Mesenchymal stem cell (in vitro differentiated cells and primary cell): Measurements from ENCODE around the gene CTRL.
"Not testable (repeated sequence)": the region's sequence is repeated elsewhere in the genome, so short reads cannot be mapped to it uniquely, and the experiment has no call there.

Experiments used
- DNase-seq: peaks from one replicate; pipeline ENCODE4 v3.0.0-alpha.2; 2013
- H2AFZ ChIP-seq: one replicate; pipeline ENCODE4 v1.6.1; 2013; ENCODE audit warnings: low read depth, mild to moderate bottlenecking, control low read depth, inconsistent platforms, low read length, moderate library complexity
- H2AK5ac ChIP-seq: 2 replicates; pipeline ENCODE4 v1.6.1; 2013; ENCODE audit warnings: low read length, moderate library complexity, mild to moderate bottlenecking, inconsistent platforms; ENCODE audit not compliant: severe bottlenecking
- H2BK120ac ChIP-seq: one replicate; pipeline ENCODE4 v1.6.1; 2013; ENCODE audit warnings: low read depth, mild to moderate bottlenecking, inconsistent platforms, low read length, moderate library complexity
- H2BK12ac ChIP-seq, 2 experiments: one replicate each; pipeline ENCODE4 v1.6.1; 2013; ENCODE audit warnings: inconsistent platforms in 2 of 2, low read length in 2 of 2, mild to moderate bottlenecking in 2 of 2, moderate library complexity in 2 of 2, control low read depth in 1 of 2
- H2BK15ac ChIP-seq: one replicate; pipeline ENCODE4 v1.6.1; 2013; ENCODE audit warnings: mild to moderate bottlenecking, low read depth, inconsistent platforms; ENCODE audit not compliant: poor library complexity, severe bottlenecking
- H2BK5ac ChIP-seq: 2 replicates; pipeline ENCODE4 v1.6.1; 2013; ENCODE audit warnings: low read depth, mild to moderate bottlenecking, low read length, control low read depth, inconsistent platforms; ENCODE audit not compliant: poor library complexity, severe bottlenecking
- H3K14ac ChIP-seq, 2 experiments: one replicate each; pipeline ENCODE4 v1.6.1; 2013; ENCODE audit warnings: inconsistent platforms in 2 of 2, low read length in 2 of 2, control low read depth in 1 of 2, mild to moderate bottlenecking in 1 of 2, moderate library complexity in 1 of 2
- H3K18ac ChIP-seq, 2 experiments: one replicate each; pipeline ENCODE4 v1.6.1; 2013; ENCODE audit warnings: inconsistent platforms in 2 of 2, low read length in 2 of 2, control low read depth in 1 of 2, low read depth in 1 of 2, mild to moderate bottlenecking in 1 of 2
- H3K23ac ChIP-seq, 2 experiments: one replicate each; pipeline ENCODE4 v1.6.1; 2013; ENCODE audit warnings: inconsistent platforms in 2 of 2, low read length in 2 of 2, mild to moderate bottlenecking in 2 of 2, moderate library complexity in 2 of 2, control low read depth in 1 of 2
- H3K27ac ChIP-seq: 2 replicates; pipeline ENCODE4 v1.5.1; 2013; ENCODE audit warnings: mild to moderate bottlenecking, moderate library complexity, low read length, control low read depth, inconsistent platforms; ENCODE audit not compliant: poor library complexity, severe bottlenecking
- H3K27me3 ChIP-seq, 2 experiments: 2 replicates each; pipeline versions ENCODE4 v1.6.1 to v1.7.0; 2013; ENCODE audit warnings: low read length in 2 of 2, mild to moderate bottlenecking in 2 of 2, moderate library complexity in 2 of 2, control low read depth in 1 of 2, inconsistent platforms in 1 of 2; ENCODE audit not compliant: control insufficient read depth in 1 of 2, insufficient read depth in 1 of 2
- H3K36me3 ChIP-seq, 2 experiments: 2 replicates each; pipeline versions ENCODE4 v1.6.1 to v1.7.0; 2013; ENCODE audit warnings: low read length in 2 of 2, control low read depth in 1 of 2, inconsistent platforms in 1 of 2, low read depth in 1 of 2, mild to moderate bottlenecking in 1 of 2; ENCODE audit not compliant: insufficient read depth in 2 of 2, control insufficient read depth in 1 of 2
- H3K4ac ChIP-seq, 2 experiments: one replicate each; pipeline ENCODE4 v1.6.1; 2013; ENCODE audit warnings: inconsistent platforms in 2 of 2, low read length in 2 of 2, mild to moderate bottlenecking in 2 of 2, moderate library complexity in 2 of 2, control low read depth in 1 of 2, low read depth in 1 of 2
- H3K4me1 ChIP-seq: 2 replicates; pipeline ENCODE4 v1.6.1; 2013; ENCODE audit warnings: low read depth, low read length, control low read depth; ENCODE audit not compliant: control insufficient read depth, insufficient read depth
- H3K4me2 ChIP-seq: 2 replicates; pipeline ENCODE4 v1.6.1; 2013; ENCODE audit warnings: low read length, mild to moderate bottlenecking, inconsistent platforms; ENCODE audit not compliant: poor library complexity, severe bottlenecking
- H3K4me3 ChIP-seq, 2 experiments: 2 replicates each; pipeline versions ENCODE4 v1.5.1 to v1.7.0; 2013; ENCODE audit warnings: low read length in 2 of 2, mild to moderate bottlenecking in 2 of 2, control low read depth in 1 of 2, low read depth in 1 of 2; ENCODE audit not compliant: insufficient read depth in 1 of 2
- H3K79me1 ChIP-seq: replicated peaks from 2 replicates; pipeline ENCODE4 v1.6.1; 2013; ENCODE audit warnings: mild to moderate bottlenecking, control low read depth, low read length, inconsistent platforms; ENCODE audit not compliant: poor library complexity, severe bottlenecking
- H3K9ac ChIP-seq: 2 replicates; pipeline ENCODE4 v1.7.0; 2013; ENCODE audit warnings: mild to moderate bottlenecking, low read length, moderate library complexity
- H3K9me3 ChIP-seq: 2 replicates; pipeline ENCODE4 v1.7.0; 2013; ENCODE audit warnings: mild to moderate bottlenecking, low read length; ENCODE audit not compliant: control insufficient read depth
- H4K8ac ChIP-seq: one replicate; pipeline ENCODE4 v1.6.1; 2013; ENCODE audit warnings: inconsistent platforms, mild to moderate bottlenecking, low read length, moderate library complexity
- H4K91ac ChIP-seq: one replicate; pipeline ENCODE4 v1.6.1; 2013; ENCODE audit warnings: mild to moderate bottlenecking, low read length, inconsistent platforms
- WGBS: methylation state at CpG from one replicate; pipeline ENCODE4 v1.1.7; 2013; ENCODE audit warnings: mixed read lengths; 5-methylcytosine and 5-hydroxymethylcytosine counted together

Gene CTRL

DNA sequence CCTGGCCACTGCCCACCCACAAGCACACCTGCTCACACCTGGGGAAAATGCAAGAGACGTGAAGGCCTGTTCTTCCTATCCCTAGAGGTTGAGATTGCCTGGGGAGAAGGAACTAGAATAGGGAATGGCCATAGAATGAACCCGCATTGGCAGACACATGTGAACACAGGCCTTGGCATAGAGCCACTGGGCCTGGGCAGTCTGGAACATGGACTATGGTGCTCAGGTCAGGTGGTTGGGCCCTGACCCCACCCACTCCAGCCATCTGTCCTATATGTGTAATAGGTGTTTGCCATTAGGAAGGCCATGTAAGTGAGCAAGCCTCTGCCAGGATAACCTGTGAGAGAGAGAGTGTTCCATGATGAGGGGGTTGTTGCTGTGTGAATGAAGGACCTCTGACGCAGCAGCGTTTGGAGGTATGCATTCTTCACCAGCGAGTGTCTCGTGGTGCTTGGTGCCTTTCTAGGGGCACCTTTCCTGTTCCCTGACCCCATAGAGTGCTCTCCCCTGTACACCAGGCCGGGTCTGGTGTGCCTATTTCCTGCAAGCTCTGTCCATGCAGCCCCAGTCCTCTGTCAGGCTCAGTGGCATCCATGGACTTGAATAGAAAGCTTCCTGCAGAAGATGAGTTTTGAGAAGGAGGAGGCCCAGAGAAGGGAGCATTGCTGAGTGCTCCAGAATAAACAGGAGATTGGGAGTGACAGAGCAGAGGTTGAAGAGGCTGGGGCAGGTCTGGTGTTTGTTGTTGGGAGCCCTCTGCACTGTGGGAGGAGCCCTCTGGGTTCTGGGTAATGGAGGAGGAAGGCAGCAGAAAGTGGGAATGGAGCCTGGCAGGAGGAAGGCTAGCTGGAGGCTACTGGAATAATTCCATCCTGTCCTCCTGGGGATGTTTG lies 15.6 kb downstream of the CTRL start:
- Histone ChIP-seq H2AK5ac (no peak overlapping the region), H3K36me3 (peaks cover 22 to 64% of the 10 kb centered on the region in 2 experiments), H3K27me3 (no peaks in the 10 kb centered on the region), H3K79me1 (peaks cover 57% of the 10 kb centered on the region), H3K14ac (no peak overlapping the region), H3K9me3 (no peaks in the 10 kb centered on the region), H3K4me2 (no peak overlapping the region), H3K4me3 (no peak overlapping the region), H3K27ac (no peak overlapping the region), H4K91ac (no peak overlapping the region), H3K9ac (no peak overlapping the region), H3K4ac (no peak overlapping the region), H2BK12ac (no peak overlapping the region), H3K18ac (peak overlapping the region in 1 of 2 experiments; percentile 42), H2BK120ac (no peak overlapping the region), H3K4me1 (peaks cover 26% of the 10 kb centered on the region), H4K8ac (no peak overlapping the region), H3K23ac (no peak overlapping the region), H2BK15ac (no peak overlapping the region), H2AFZ (no peak overlapping the region), H2BK5ac (no peak overlapping the region)
- WGBS, result 64% methylated on average over 7 of the region's 7 CpGs
- DNase-seq, result no peak

DNA sequence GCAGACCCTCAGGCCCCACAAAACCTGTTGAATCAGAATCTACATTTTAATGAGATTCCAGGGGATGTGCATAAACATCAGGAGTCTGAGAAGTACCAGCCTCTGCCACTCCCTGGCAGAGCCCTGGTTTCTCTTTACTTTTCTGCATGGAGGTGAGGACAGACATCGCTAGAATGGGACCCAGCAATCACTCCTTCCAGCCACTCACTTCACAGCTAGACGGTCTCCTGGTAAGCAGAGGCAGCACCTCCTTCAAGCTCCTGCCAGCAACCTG lies 16.2 kb downstream of the CTRL start:
- not testable (repeated sequence) for H3K14ac ChIP-seq, H3K23ac ChIP-seq, H2BK5ac ChIP-seq, H3K27me3 ChIP-seq, H3K9ac ChIP-seq, H2BK12ac ChIP-seq, H3K4ac ChIP-seq, H2AK5ac ChIP-seq, H3K4me3 ChIP-seq, H3K27ac ChIP-seq, H4K91ac ChIP-seq, H3K9me3 ChIP-seq, H3K4me2 ChIP-seq, H4K8ac ChIP-seq, H2BK120ac ChIP-seq, H3K18ac ChIP-seq, H2BK15ac ChIP-seq, H2AFZ ChIP-seq, DNase-seq
- WGBS, result 71% methylated on average over 1 of the region's 2 CpGs
- Histone ChIP-seq H3K36me3 (peaks cover 27 to 67% of the 10 kb centered on the region in 2 experiments), H3K79me1 (peaks cover 58% of the 10 kb centered on the region), H3K4me1 (peaks cover 31% of the 10 kb centered on the region)

DNA sequence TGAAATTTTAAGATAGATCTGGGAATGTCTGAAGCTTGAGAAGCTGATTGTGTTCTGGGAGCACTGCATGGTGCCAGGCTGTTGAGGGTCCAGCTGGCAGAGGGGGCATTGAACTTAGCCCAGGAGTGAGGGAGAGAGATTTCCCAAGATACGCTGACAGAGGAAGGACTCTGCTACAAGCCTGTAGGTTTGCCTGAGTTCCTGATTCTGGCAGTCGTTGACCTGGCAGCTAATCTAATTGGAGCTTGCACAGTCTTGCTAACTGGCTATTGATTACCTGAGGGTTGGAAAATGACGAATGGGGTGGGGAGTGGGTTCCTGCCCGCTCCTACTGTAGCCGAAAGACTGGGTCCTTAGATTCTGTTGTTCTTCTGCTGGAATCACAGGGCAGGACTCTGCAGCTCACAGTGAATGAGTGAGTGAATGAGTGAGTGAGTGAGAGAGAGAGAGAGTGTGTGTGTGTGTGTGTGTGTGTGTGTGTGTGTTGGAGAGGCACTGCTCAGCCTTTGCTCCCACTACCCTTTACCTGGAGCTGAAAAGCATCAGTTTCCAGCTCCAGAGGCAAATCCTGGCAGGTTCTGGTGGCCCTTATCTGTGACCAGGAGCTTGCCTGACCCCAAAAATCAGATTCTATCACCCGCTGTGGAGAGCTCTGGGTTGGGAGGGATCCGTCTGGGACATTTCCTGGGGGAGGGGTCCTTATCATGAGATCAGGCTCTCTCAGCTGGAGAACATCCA lies 16.7 kb downstream of the CTRL start:
- Histone ChIP-seq H3K27ac (no peak overlapping the region), H2BK120ac (no peak overlapping the region), H3K36me3 (peaks cover 30 to 64% of the 10 kb centered on the region in 2 experiments), H2BK15ac (no peak overlapping the region), H3K14ac (no peak overlapping the region), H3K9me3 (no peaks in the 10 kb centered on the region), H3K4ac (no peak overlapping the region), H3K27me3 (no peaks in the 10 kb centered on the region), H3K4me1 (peaks cover 35% of the 10 kb centered on the region), H2BK12ac (no peak overlapping the region), H3K79me1 (peaks cover 55% of the 10 kb centered on the region), H2BK5ac (no peak overlapping the region), H3K9ac (no peak overlapping the region), H2AK5ac (no peak overlapping the region), H3K23ac (no peak overlapping the region), H4K8ac (no peak overlapping the region), H2AFZ (no peak overlapping the region), H3K4me3 (no peak overlapping the region), H3K4me2 (no peak overlapping the region), H3K18ac (no peak overlapping the region), H4K91ac (no peak overlapping the region)
- no peak for DNase-seq
- WGBS, result 87% methylated on average over 6 of the region's 7 CpGs

DNA sequence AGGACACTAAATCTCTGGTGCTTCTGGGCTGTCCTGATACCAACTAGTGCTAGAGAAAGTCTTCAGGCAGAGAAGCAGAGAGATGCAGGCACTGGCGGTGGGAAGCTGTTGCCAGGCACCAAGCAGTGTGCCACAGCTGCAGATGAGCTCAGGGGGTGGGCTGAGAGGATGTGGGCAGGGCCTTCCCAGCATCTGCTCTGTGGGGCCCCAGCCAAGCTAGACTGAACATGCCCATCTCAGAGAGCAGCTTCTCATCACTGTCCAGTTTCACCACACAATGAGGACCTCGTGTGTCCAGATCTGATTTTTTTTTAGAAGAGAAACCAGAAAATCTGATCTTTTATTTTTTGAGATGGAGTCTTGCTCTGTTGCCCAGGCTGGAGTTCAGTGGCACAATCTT lies 21.5 kb downstream of the CTRL start:
- Histone ChIP-seq H4K91ac (no peak overlapping the region), H3K23ac (no peak overlapping the region), H3K4ac (no peak overlapping the region), H4K8ac (no peak overlapping the region), H3K18ac (no peak overlapping the region), H3K9me3 (no peaks in the 10 kb centered on the region), H3K14ac (no peak overlapping the region), H2BK5ac (no peak overlapping the region), H3K27me3 (no peaks in the 10 kb centered on the region), H2BK12ac (no peak overlapping the region), H2AK5ac (no peak overlapping the region), H3K4me1 (peaks cover 9% of the 10 kb centered on the region), H3K9ac (peak overlapping the region; percentile 10), H3K4me2 (no peak overlapping the region), H2BK120ac (no peak overlapping the region), H2BK15ac (no peak overlapping the region), H3K79me1 (peaks cover 42% of the 10 kb centered on the region), H3K4me3 (no peak overlapping the region), H3K27ac (peak overlapping the region; percentile 49), H2AFZ (no peak overlapping the region), H3K36me3 (peaks cover 37 to 39% of the 10 kb centered on the region in 2 experiments)
- 88% methylated on average over 2 of the region's 2 CpGs for WGBS
- peak; percentile 54 for DNase-seq
